HG03025 (cell line): Measurements from ENCODE around the gene CCDC191.
A peak's percentile ranks its signal among the peaks of the same experiment; 100 is the strongest.

Source experiments
- ATAC-seq: cut with Tn5 transposase; IDR thresholded peaks from one replicate; pipeline ENCODE4 v1.9.1; 2021; ENCODE audit warnings: mild to moderate bottlenecking, moderate library complexity; ENCODE audit not compliant: unreplicated experiment, low FRiP score

Gene CCDC191

DNA sequence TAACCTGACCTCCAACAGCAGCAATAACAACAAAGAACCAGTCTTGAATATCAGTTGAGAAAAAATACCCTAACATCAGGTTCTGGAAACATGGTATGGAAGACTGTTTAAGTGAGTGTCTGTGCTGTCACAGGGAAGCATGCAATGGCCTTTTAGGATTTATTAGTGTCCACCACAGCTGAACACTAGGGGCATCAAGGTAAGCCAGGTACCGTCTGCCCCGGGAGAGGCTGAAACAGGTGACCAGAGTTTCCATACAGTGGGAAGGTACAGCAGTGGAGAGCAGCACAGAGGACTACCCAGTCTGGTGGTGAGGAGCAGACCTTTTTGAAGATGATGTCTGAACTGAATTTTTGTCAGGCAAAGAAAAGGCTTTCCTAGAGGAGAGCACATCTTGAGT lies 90.2 kb downstream of the CCDC191 start:
- ATAC-seq, result no peak

- no peak for ATAC-seq
Measured at GRCh38 chr3:113963879-113964278, 92.4 kb downstream of the CCDC191 start.

- no peak for ATAC-seq
Measured at GRCh38 chr3:113954091-113954685, 102.1 kb downstream of the CCDC191 start.

DNA sequence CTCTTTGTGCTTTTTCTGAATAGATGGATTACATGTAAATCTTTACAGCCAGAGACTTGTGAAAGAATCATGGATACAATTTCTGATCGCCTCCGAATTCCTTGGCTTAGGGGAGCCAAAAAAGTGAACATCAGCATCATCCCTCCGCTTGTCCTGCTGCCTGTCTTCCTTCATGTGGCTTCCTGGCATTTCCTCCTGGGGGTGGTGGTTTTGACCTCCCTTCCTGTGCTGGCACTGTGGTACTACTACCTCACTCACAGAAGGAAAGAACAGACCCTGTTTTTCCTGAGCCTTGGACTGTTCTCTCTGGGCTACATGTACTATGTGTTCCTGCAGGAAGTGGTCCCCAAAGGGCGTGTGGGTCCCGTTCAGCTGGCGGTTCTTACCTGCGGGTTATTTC lies 102.6 kb downstream of the CCDC191 start:
- ATAC-seq, result no peak

DNA sequence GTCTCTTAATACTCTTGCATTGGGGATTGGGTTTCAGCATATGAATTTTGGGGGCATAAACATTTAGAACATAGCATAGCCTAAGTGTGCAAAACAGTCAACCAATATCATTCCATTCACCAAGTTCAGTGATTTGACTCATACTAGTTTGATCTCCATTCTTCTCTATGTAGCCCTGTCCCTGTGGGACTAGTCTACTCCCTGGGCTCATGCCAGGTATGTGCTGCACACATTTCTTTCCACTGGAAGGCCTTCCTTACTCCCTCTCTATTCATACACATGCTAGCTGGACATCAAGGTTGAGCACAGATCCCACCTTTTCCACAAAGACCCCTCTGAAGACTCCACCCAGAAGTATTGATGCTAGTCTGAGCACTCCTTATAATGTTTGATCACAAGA lies 103.4 kb downstream of the CCDC191 start:
- ATAC-seq, result no peak

- ATAC-seq, result peak; percentile 42
Measured at GRCh38 chr3:113948015-113948917, 108.1 kb downstream of the CCDC191 start.

DNA sequence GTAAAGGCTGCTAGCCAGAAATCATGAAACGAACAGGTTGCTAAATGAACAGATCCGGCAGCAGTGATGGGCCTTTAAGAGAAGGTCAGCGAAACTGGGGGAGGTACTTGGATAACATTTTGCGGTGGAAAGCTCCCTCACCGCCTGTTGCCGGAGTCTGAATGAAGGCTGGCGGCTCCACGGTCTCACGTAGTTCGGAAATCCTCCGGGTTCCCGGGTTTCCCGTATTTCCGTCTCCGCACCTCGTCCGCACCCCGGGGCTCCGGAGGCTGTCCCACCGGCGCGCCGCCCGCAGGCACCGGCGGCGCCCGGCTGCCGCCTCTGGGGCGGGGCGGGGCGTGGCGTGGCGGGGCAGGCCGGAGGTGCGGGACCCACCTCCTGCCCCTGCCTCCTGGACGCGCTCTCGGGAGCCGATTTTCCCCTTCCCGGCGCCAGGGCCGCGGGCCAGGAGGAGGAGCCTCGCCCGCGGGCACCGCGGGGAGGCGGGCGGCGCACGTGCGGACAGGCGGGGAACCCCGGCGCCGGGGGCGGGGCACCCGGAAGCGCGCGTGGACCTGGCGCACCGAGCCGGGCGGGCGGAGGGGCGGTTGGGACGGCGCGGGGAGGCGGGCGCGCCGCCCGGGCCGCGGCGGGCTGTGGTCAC lies 108.8 kb downstream of the CCDC191 start, which contains the start of gene ZDHHC23:
ZDHHC23 (plus strand) TSS at position 642 of the 643 bp plus-strand sequence. CDS start 790 bp downstream, outside the sequence.
- ATAC-seq, result peak; percentile 65

- no peak for ATAC-seq
Measured at GRCh38 chr3:113946831-113947230, 109.5 kb downstream of the CCDC191 start.

DNA sequence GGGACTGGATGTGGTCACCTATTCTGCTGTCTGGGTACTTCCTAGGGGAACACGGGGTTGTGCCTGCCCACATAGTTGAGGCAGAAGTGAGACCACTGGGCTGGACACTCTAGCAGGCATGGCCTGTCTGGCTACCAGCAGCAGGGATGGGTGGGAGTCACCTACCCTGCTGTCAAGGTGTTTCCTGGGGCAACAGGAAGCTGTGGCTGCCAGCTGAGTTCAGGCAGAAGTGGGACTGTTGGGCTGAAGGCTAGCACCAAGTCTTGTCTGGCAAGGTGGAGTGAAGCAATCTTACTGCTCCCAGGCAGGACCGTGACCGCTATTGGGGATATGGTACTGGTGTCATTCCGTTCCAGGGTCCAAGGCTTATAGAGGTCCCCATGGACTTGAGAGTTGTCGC lies 128.8 kb downstream of the CCDC191 start:
- ATAC-seq, result no peak

GRCh38 chr3:113914646-113915045 lies 141.7 kb downstream of the CCDC191 start:
- no peak for ATAC-seq
